H9 (cell line): ENCODE measurements around the gene MUC7. TPM values are rescaled to one million over a fixed set of nuclear protein-coding genes. Genes with fewer than 3 reads are reported as not detected.

Experiments used
- DNase-seq: peaks from one replicate; pipeline ENCODE4 v3.0.0-alpha.2; 2017
- H2AFZ ChIP-seq: one replicate; pipeline ENCODE4 v1.6.1; 2013; ENCODE audit warnings: mild to moderate bottlenecking, low read length, control low read depth, moderate library complexity
- H2AK5ac ChIP-seq: 2 replicates; pipeline ENCODE4 v1.6.1; 2013; ENCODE audit warnings: low read length, control low read depth, mixed read lengths; ENCODE audit not compliant: insufficient read length
- H2BK120ac ChIP-seq: one replicate; pipeline ENCODE4 v1.6.1; 2013; ENCODE audit warnings: low read depth, mild to moderate bottlenecking, low read length, control low read depth, inconsistent platforms; ENCODE audit not compliant: poor library complexity, severe bottlenecking
- H2BK12ac ChIP-seq: 2 replicates; pipeline ENCODE4 v1.6.1; 2013; ENCODE audit warnings: low read length, control low read depth, mixed read lengths, low read depth; ENCODE audit not compliant: insufficient read length
- H2BK15ac ChIP-seq: 2 replicates; pipeline ENCODE4 v1.6.1; 2013; ENCODE audit warnings: low read depth, low read length, control low read depth
- H2BK20ac ChIP-seq: one replicate; pipeline ENCODE4 v1.6.1; 2013; ENCODE audit warnings: low read depth, mild to moderate bottlenecking, low read length, control low read depth, inconsistent platforms; ENCODE audit not compliant: poor library complexity, severe bottlenecking
- H2BK5ac ChIP-seq: 2 replicates; pipeline ENCODE4 v1.6.1; 2013; ENCODE audit warnings: low read length, control low read depth, mixed read lengths; ENCODE audit not compliant: insufficient read length
- H3K14ac ChIP-seq: 2 replicates; pipeline ENCODE4 v1.6.1; 2013; ENCODE audit warnings: low read length, control low read depth; ENCODE audit not compliant: insufficient read depth
- H3K18ac ChIP-seq: 2 replicates; pipeline ENCODE4 v1.6.1; 2013; ENCODE audit warnings: low read depth, mild to moderate bottlenecking, mixed read lengths, low read length, control low read depth; ENCODE audit not compliant: insufficient read length
- H3K23ac ChIP-seq: 2 replicates; pipeline ENCODE4 v1.6.1; 2013; ENCODE audit warnings: low read length, control low read depth, mixed read lengths, low read depth; ENCODE audit not compliant: insufficient read length
- H3K23me2 ChIP-seq: 2 replicates; pipeline ENCODE4 v1.6.1; 2013; ENCODE audit warnings: low read depth, mild to moderate bottlenecking, mixed read lengths, low read length, control low read depth; ENCODE audit not compliant: insufficient read length, poor library complexity, severe bottlenecking
- H3K27ac ChIP-seq: 2 replicates; pipeline ENCODE4 v1.5.1; 2013; ENCODE audit warnings: low read length, control low read depth, mixed read lengths, low read depth; ENCODE audit not compliant: insufficient read length
- H3K27me3 ChIP-seq: 2 replicates; pipeline ENCODE4 v1.6.1; 2013; ENCODE audit warnings: low read length, control low read depth, inconsistent platforms; ENCODE audit not compliant: insufficient read depth
- H3K4ac ChIP-seq: 2 replicates; pipeline ENCODE4 v1.6.1; 2013; ENCODE audit warnings: low read depth, mild to moderate bottlenecking, control low read depth, inconsistent platforms, low read length, moderate library complexity
- H3K4me1 ChIP-seq: 2 replicates; pipeline ENCODE4 v1.6.1; 2013; ENCODE audit warnings: low read length, control low read depth, inconsistent platforms; ENCODE audit not compliant: insufficient read depth
- H3K4me2 ChIP-seq: 2 replicates; pipeline ENCODE4 v1.6.1; 2013; ENCODE audit warnings: low read length, control low read depth, mixed read lengths; ENCODE audit not compliant: insufficient read length, insufficient read depth
- H3K56ac ChIP-seq: 2 replicates; pipeline ENCODE4 v1.6.1; 2013; ENCODE audit warnings: low read depth, mild to moderate bottlenecking, mixed read lengths, low read length, control low read depth; ENCODE audit not compliant: insufficient read length
- H3K79me1 ChIP-seq: 2 replicates; pipeline ENCODE4 v1.6.1; 2013; ENCODE audit warnings: low read depth, mild to moderate bottlenecking, moderate library complexity, low read length, control low read depth, inconsistent platforms; ENCODE audit not compliant: insufficient read depth, poor library complexity, severe bottlenecking
- H3K79me2 ChIP-seq: 2 replicates; pipeline ENCODE4 v1.6.1; 2013; ENCODE audit warnings: low read length, control low read depth, inconsistent platforms; ENCODE audit not compliant: insufficient read depth
- H3K9ac ChIP-seq: 2 replicates; pipeline ENCODE4 v1.6.1; 2013; ENCODE audit warnings: low read length, control low read depth, mixed read lengths; ENCODE audit not compliant: insufficient read length; ENCODE audit errors: extremely low read depth
- H3K9me3 ChIP-seq: one replicate; pipeline ENCODE4 v1.6.1; 2013; ENCODE audit warnings: low read depth, low read length, inconsistent platforms; ENCODE audit not compliant: control insufficient read depth
- H3T11ph ChIP-seq: one replicate; pipeline ENCODE4 v1.6.1; 2013; ENCODE audit warnings: mild to moderate bottlenecking, low read length, control low read depth, inconsistent platforms
- H4K20me1 ChIP-seq: one replicate; pipeline ENCODE4 v1.6.1; 2013; ENCODE audit not compliant: control insufficient read depth, insufficient read length, insufficient read depth
- H4K5ac ChIP-seq: 2 replicates; pipeline ENCODE4 v1.6.1; 2013; ENCODE audit warnings: low read depth, mild to moderate bottlenecking, mixed read lengths, low read length, control low read depth; ENCODE audit not compliant: insufficient read length
- H4K8ac ChIP-seq: replicated peaks from 2 replicates; pipeline ENCODE4 v1.6.1; 2013; ENCODE audit warnings: low read length, control low read depth, mixed read lengths, low read depth; ENCODE audit not compliant: insufficient read length
- H4K91ac ChIP-seq: 2 replicates; pipeline ENCODE4 v1.6.1; 2013; ENCODE audit warnings: low read depth, mild to moderate bottlenecking, moderate library complexity, mixed read lengths, low read length, control low read depth; ENCODE audit not compliant: insufficient read length
- H3K27ac Mint-ChIP-seq, 3 experiments: 2 replicates in 2 of 3; 3 replicates in 1 of 3; pipeline ENCODE4 v1.8.0; 2020 to 2021; ENCODE audit warnings: mixed read lengths in 3 of 3, mild to moderate bottlenecking in 1 of 3, moderate library complexity in 1 of 3
- H3K27me3 Mint-ChIP-seq: 2 replicates; pipeline ENCODE4 v1.8.0; 2021; ENCODE audit warnings: low read depth, mild to moderate bottlenecking, moderate library complexity, mixed read lengths
- H3K36me3 Mint-ChIP-seq, 3 experiments: 2 replicates in 2 of 3; 3 replicates in 1 of 3; pipeline ENCODE4 v1.8.0; 2020 to 2021; ENCODE audit warnings: low read depth in 3 of 3, mixed read lengths in 3 of 3; ENCODE audit not compliant: insufficient read depth in 1 of 3
- H3K4me1 Mint-ChIP-seq, 2 experiments: 2 replicates each; pipeline ENCODE4 v1.8.0; 2020; ENCODE audit warnings: mixed read lengths in 2 of 2
- H3K4me3 Mint-ChIP-seq, 2 experiments: 2 replicates in 1 of 2; 3 replicates in 1 of 2; pipeline ENCODE4 v1.8.0; 2020 to 2021; ENCODE audit warnings: mild to moderate bottlenecking in 2 of 2, mixed read lengths in 2 of 2, moderate library complexity in 1 of 2
- H3K9me3 Mint-ChIP-seq, 2 experiments: 2 replicates in 1 of 2; 3 replicates in 1 of 2; pipeline ENCODE4 v1.8.0; 2020; ENCODE audit warnings: mild to moderate bottlenecking in 2 of 2, mixed read lengths in 2 of 2, moderate library complexity in 1 of 2
- total RNA-seq: library from RNA; stranded (reverse); gene quantifications from 2 replicates; pipeline ENCODE4 v1.2.1, GENCODE V29; 2021
- TF ChIP-seq, protein P1 (sequence below): fragments of 200-600 bp; sonication (generic); conservative IDR thresholded peaks from 3 replicates; pipeline ENCODE4 v1.8.0; 2021; ENCODE audit warnings: antibody characterized with exemption, mild to moderate bottlenecking

MUC7 gene
- total RNA-seq, 1 experiment from 2014 or later = not detected

DNA sequence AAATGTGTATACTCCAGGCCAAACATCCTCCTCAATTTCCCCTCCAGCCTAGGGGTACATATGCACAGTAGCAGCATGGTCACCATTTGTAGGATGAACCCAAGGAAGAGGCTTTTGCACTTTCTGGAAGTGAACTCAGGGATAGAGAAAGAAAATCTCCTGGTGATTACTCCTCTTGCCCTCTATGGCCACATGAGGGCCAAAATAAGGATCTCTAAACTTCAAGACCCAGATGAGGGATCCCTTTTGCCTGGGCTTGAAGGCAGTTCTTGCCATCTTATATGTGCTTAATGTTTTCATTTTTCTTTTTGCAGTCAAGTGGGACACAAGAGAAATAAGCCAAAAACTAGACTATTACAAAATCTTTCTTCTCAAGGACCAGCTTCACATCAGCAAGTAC is 29.5 kb upstream of the MUC7 start:
- Histone ChIP-seq H3K23me2 (no peaks in the 10 kb centered on the region), H3T11ph (no peak overlapping the region), H3K4ac (no peak overlapping the region), H3K14ac (no peak overlapping the region), H2BK15ac (no peak overlapping the region), H2BK5ac (no peak overlapping the region), H2BK12ac (no peak overlapping the region), H2BK120ac (no peak overlapping the region), H3K9me3 (no peaks in the 10 kb centered on the region), H4K91ac (no peak overlapping the region), H3K4me1 (no peaks in the 10 kb centered on the region), H2BK20ac (no peak overlapping the region), H4K20me1 (no peaks in the 10 kb centered on the region), H3K79me1 (no peaks in the 10 kb centered on the region), H3K79me2 (no peaks in the 10 kb centered on the region), H4K5ac (no peak overlapping the region), H3K56ac (no peak overlapping the region), H3K4me2 (no peak overlapping the region), H3K9ac (no peak overlapping the region), H3K27me3 (no peaks in the 10 kb centered on the region), H2AK5ac (no peak overlapping the region), H3K23ac (no peak overlapping the region), H3K18ac (no peak overlapping the region), H4K8ac (no peak overlapping the region), H3K27ac (no peak overlapping the region), H2AFZ (no peak overlapping the region)
- no peak for DNase-seq
- H3K4me3 Mint-ChIP-seq = no peak overlapping the region
- no peaks in the 10 kb centered on the region for H3K9me3 Mint-ChIP-seq
- TF ChIP-seq, protein P1, sequence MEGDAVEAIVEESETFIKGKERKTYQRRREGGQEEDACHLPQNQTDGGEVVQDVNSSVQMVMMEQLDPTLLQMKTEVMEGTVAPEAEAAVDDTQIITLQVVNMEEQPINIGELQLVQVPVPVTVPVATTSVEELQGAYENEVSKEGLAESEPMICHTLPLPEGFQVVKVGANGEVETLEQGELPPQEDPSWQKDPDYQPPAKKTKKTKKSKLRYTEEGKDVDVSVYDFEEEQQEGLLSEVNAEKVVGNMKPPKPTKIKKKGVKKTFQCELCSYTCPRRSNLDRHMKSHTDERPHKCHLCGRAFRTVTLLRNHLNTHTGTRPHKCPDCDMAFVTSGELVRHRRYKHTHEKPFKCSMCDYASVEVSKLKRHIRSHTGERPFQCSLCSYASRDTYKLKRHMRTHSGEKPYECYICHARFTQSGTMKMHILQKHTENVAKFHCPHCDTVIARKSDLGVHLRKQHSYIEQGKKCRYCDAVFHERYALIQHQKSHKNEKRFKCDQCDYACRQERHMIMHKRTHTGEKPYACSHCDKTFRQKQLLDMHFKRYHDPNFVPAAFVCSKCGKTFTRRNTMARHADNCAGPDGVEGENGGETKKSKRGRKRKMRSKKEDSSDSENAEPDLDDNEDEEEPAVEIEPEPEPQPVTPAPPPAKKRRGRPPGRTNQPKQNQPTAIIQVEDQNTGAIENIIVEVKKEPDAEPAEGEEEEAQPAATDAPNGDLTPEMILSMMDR = peak; percentile 20; the same call in 1 of the 3 replicates
- H3K27me3 Mint-ChIP-seq = no peaks in the 10 kb centered on the region; the same call in 1 of the 2 replicates
- H3K4me1 Mint-ChIP-seq = peaks cover 4 to 6% of the 10 kb centered on the region in 2 experiments; a peak in 3 of 4 replicates
- no peak overlapping the region for H3K27ac Mint-ChIP-seq
- no peaks in the 10 kb centered on the region for H3K36me3 Mint-ChIP-seq
